Astrocyte of the hippocampus (primary cell): ENCODE results near the gene CENATAC.
"Not testable (repeated sequence)": the region's sequence is repeated elsewhere in the genome, so short reads cannot be mapped to it uniquely, and the experiment has no call there.

Source experiments
- DNase-seq: peaks from one replicate; pipeline ENCODE4 v3.0.0; 2011; ENCODE audit warnings: low read depth, low spot score

The CENATAC gene

GRCh38 chr11:118996926-118997626 is 862 bp upstream of the CENATAC start:
- no peak for DNase-seq

- DNase-seq, result peak; percentile 51
Observed at GRCh38 chr11:118998388-118998717, 415 bp downstream of the CENATAC start.

GRCh38 chr11:118998822-118999221 is 884 bp downstream of the CENATAC start:
- DNase-seq, result peak; percentile 94

DNA sequence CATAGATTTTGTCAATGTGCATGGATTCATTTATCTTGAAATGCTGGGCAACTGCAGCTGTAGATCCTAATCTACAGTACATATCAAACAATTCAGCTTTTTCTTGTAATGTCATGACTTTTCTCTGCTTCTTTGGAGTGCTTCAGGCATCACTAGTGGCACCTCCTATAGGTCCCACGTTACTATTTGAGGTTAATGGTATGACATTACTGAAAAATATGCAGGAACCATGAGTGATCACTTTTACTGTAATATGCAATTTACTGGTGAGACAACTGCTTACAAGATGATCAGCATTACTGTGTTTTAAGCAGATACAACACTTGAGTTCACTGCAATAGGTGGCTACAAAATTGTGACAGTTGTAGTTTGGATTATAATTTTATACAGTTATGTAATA is 3.0 kb downstream of the CENATAC start:
- DNase-seq, result no peak

DNA sequence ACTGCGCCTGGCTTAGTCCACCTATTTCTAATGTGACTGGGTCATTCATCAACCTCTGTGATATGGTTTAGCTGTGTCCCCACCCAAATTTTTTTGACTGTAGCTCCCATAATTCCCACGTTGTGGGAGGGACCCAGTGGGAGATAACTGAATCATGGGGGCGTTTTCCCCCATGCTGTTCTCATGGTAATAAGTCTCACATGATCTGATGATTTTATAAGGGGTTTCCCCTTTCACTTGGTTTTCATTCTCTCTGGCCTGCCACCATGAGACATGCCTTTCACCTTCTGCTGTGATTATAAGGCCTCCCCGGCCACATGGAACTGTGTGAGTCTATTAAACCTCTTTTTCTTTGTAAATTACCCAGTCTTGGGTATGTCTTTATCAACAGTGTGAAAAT is 8.7 kb downstream of the CENATAC start:
- DNase-seq, result no peak

DNA sequence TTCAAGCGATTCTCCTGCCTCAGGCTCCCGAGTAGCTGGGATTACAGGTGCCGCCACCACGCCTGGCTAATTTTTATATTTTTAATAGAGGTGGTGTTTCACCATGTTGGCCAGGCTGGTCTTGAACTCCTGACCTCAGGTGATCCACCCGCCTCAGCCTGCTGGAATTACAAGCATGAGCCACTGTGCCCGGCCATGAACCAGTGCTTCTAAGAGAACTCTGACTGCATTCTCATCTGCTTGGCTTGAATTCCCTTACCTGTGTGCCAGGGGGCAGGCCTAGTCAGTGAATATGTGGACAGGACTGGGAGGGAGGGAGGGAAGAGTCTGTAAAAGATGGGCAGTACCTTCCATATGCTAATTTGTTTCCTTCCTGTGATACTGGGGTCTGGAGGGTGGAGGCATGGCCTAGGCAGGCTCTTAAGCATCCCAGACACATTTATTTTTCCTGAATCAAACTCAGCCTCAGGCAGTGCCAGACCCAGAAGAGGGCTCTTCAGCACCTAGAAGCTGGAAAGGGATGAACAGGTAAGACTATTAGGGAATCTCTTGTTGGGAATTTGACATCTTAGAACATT is 13.6 kb downstream of the CENATAC start:
- no peak for DNase-seq

GRCh38 chr11:119012629-119013170 is 14.8 kb downstream of the CENATAC start:
- DNase-seq, result no peak

- DNase-seq, result no peak
Observed at GRCh38 chr11:119014209-119014924, 16.4 kb downstream of the CENATAC start.

- DNase-seq, result no peak
Observed at GRCh38 chr11:119015054-119015611, 17.2 kb downstream of the CENATAC start.

GRCh38 chr11:119016216-119017009 is 18.5 kb downstream of the CENATAC start:
- DNase-seq, result no peak

GRCh38 chr11:119017377-119017776 is 19.4 kb downstream of the CENATAC start:
- DNase-seq, result not testable (repeated sequence)

GRCh38 chr11:119018074-119018938 is 20.4 kb downstream of the CENATAC start, which contains the start of the genes RPS25 and TRAPPC4:
RPS25 (minus strand) TSS chr11:119018343; CDS start chr11:119018284, 59 bp downstream.
TRAPPC4 (plus strand) TSS chr11:119018766; CDS start chr11:119018796, 30 bp downstream.
- peak; percentile 97 for DNase-seq

DNA sequence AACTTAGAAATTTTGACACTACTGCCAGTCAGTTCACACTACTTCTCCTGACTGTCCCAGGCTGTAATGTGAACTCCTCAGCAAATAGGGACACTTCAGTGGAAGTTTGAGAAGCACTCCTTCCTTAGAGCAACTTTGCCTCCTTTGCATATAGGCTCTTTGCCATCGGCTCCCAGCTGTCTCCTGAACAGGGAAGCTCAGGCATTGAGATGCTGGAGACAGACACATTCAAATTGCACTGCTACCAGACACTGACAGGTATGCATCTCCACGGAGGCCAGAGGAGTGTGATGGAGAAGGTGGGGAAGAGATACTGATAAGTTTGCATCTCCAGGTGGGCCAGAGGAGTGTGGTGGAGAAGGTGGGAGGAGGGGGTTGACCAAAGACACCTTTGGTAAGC is 22.1 kb downstream of the CENATAC start:
- DNase-seq, result no peak

GRCh38 chr11:119021631-119022030 is 23.7 kb downstream of the CENATAC start:
- no peak for DNase-seq

- no peak for DNase-seq
Observed at GRCh38 chr11:119023741-119024140, 25.8 kb downstream of the CENATAC start.

- DNase-seq, result no peak
Observed at GRCh38 chr11:119024430-119025098, 26.6 kb downstream of the CENATAC start.

- DNase-seq, result no peak
Observed at GRCh38 chr11:119025099-119025473, 27.1 kb downstream of the CENATAC start.

- DNase-seq, result no peak
Observed at GRCh38 chr11:119025541-119025940, 27.6 kb downstream of the CENATAC start.

DNA sequence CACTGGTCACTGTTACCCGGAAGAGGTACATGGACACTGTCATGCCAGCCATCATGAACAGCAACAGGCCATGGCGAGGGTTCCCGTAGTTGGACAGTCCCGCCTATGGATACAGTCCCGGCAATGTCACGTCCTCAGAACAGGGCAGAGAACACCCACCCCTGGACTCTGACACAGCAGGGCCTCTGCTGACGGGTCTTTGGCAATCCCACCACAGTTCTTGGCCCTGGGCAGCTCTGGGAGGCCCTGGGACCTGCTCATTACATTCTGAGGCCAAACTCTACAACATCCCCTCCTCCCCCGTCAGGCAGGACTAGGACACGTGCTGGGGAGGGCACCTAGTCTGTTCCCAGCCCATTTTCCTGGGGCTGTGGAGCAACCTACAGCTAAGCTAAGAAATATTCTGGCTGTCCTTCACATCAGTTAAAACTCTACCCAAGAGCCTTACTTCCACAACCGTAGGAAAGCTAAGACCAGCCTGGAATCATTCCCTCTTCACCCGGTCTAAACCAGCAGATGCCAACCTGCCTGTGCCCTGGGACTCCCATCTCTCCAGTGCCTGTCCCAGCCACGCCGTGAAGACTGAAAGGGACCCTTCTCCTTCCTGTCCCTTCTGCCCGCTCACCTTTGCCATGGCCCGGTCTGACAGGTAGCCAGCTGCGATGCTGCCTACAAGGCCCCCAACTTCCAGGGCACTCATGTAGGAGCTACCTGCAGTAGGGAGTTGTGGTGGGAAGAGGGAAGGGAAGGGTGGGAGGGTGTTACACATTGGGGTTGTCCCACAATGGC is 28.2 kb downstream of the CENATAC start:
- DNase-seq, result no peak
